ENCODE data around the gene ACSS3.

ACSS3 gene

GRCh38 chr12:81259360-81259759 lies 181.5 kb downstream of the ACSS3 start:
- Histone ChIP-seq H3K4me1 (ENCODE audit: control insufficient read depth, insufficient read depth, low read length) (peaks cover 17% of the 10 kb centered on the region; the same call in 1 of the 2 replicates), H3K9ac (ENCODE audit: low read depth, low read length) (no peak overlapping the region), H3K27ac (ENCODE audit: low read depth, low read length) (no peak overlapping the region), H3K4me3 (ENCODE audit: low read depth, low read length) (no peak overlapping the region), H3K27me3 (ENCODE audit: control insufficient read depth, insufficient read depth, low read length) (no peaks in the 10 kb centered on the region), H3K36me3 (ENCODE audit: control insufficient read depth, insufficient read depth, low read length) (no peaks in the 10 kb centered on the region), H3K9me3 (ENCODE audit: control insufficient read depth, insufficient read depth, low read length) (no peaks in the 10 kb centered on the region)

GRCh38 chr12:81261508-81262207 lies 183.8 kb downstream of the ACSS3 start:
- Histone ChIP-seq H3K36me3 (ENCODE audit: control insufficient read depth, insufficient read depth, low read length) (no peaks in the 10 kb centered on the region), H3K9ac (ENCODE audit: low read depth, low read length) (no peak overlapping the region), H3K4me3 (ENCODE audit: low read depth, low read length) (no peak overlapping the region), H3K4me1 (ENCODE audit: control insufficient read depth, insufficient read depth, low read length) (peaks cover 9% of the 10 kb centered on the region; the same call in 1 of the 2 replicates), H3K9me3 (ENCODE audit: control insufficient read depth, insufficient read depth, low read length) (no peaks in the 10 kb centered on the region), H3K27me3 (ENCODE audit: control insufficient read depth, insufficient read depth, low read length) (no peaks in the 10 kb centered on the region), H3K27ac (ENCODE audit: low read depth, low read length) (no peak overlapping the region)

- Histone ChIP-seq H3K27ac (ENCODE audit: low read depth, low read length) (no peak overlapping the region), H3K27me3 (ENCODE audit: control insufficient read depth, insufficient read depth, low read length) (no peaks in the 10 kb centered on the region), H3K4me3 (ENCODE audit: low read depth, low read length) (no peak overlapping the region)
Measured at GRCh38 chr12:81263072-81263471, 185.2 kb downstream of the ACSS3 start.

GRCh38 chr12:81270385-81270784 lies 192.5 kb downstream of the ACSS3 start:
- Histone ChIP-seq H3K9me3 (ENCODE audit: control insufficient read depth, insufficient read depth, low read length) (no peaks in the 10 kb centered on the region), H3K4me3 (ENCODE audit: low read depth, low read length) (no peak overlapping the region), H3K27ac (ENCODE audit: low read depth, low read length) (no peak overlapping the region), H3K4me1 (ENCODE audit: control insufficient read depth, insufficient read depth, low read length) (no peaks in the 10 kb centered on the region), H3K27me3 (ENCODE audit: control insufficient read depth, insufficient read depth, low read length) (no peaks in the 10 kb centered on the region), H3K36me3 (ENCODE audit: control insufficient read depth, insufficient read depth, low read length) (no peaks in the 10 kb centered on the region), H3K9ac (ENCODE audit: low read depth, low read length) (no peak overlapping the region)

More at GRCh38 chr12:81263072-81263471, 185.2 kb downstream of the ACSS3 start:
- Histone ChIP-seq H3K9me3 (ENCODE audit: control insufficient read depth, insufficient read depth, low read length) (no peaks in the 10 kb centered on the region), H3K9ac (ENCODE audit: low read depth, low read length) (no peak overlapping the region), H3K4me1 (ENCODE audit: control insufficient read depth, insufficient read depth, low read length) (peaks cover 4% of the 10 kb centered on the region; the same call in 1 of the 2 replicates), H3K36me3 (ENCODE audit: control insufficient read depth, insufficient read depth, low read length) (no peaks in the 10 kb centered on the region)

- no peak overlapping the region for H3K9ac ChIP-seq (ENCODE audit: low read depth, low read length)
Measured at GRCh38 chr12:81274637-81275529, 197.0 kb downstream of the ACSS3 start.

GRCh38 chr12:81284137-81284536 lies 206.3 kb downstream of the ACSS3 start:
- H3K9me3 ChIP-seq (ENCODE audit: control insufficient read depth, insufficient read depth, low read length), result no peaks in the 10 kb centered on the region
- H3K4me1 ChIP-seq (ENCODE audit: control insufficient read depth, insufficient read depth, low read length), result no peaks in the 10 kb centered on the region
- H3K4me3 ChIP-seq (ENCODE audit: low read depth, low read length), result no peak overlapping the region
- H3K36me3 ChIP-seq (ENCODE audit: control insufficient read depth, insufficient read depth, low read length), result no peaks in the 10 kb centered on the region
- no peaks in the 10 kb centered on the region for H3K27me3 ChIP-seq (ENCODE audit: control insufficient read depth, insufficient read depth, low read length)
- no peak overlapping the region for H3K9ac ChIP-seq (ENCODE audit: low read depth, low read length)
- no peak overlapping the region for H3K27ac ChIP-seq (ENCODE audit: low read depth, low read length)

More at GRCh38 chr12:81274637-81275529, 197.0 kb downstream of the ACSS3 start:
- Histone ChIP-seq H3K36me3 (ENCODE audit: control insufficient read depth, insufficient read depth, low read length) (no peaks in the 10 kb centered on the region), H3K9me3 (ENCODE audit: control insufficient read depth, insufficient read depth, low read length) (no peaks in the 10 kb centered on the region), H3K4me3 (ENCODE audit: low read depth, low read length) (no peak overlapping the region), H3K27ac (ENCODE audit: low read depth, low read length) (no peak overlapping the region), H3K27me3 (ENCODE audit: control insufficient read depth, insufficient read depth, low read length) (no peaks in the 10 kb centered on the region), H3K4me1 (ENCODE audit: control insufficient read depth, insufficient read depth, low read length) (no peaks in the 10 kb centered on the region)

- Histone ChIP-seq H3K9me3 (ENCODE audit: control insufficient read depth, insufficient read depth, low read length) (no peaks in the 10 kb centered on the region), H3K4me1 (ENCODE audit: control insufficient read depth, insufficient read depth, low read length) (no peaks in the 10 kb centered on the region), H3K27ac (ENCODE audit: low read depth, low read length) (no peak overlapping the region), H3K27me3 (ENCODE audit: control insufficient read depth, insufficient read depth, low read length) (no peaks in the 10 kb centered on the region), H3K4me3 (ENCODE audit: low read depth, low read length) (no peak overlapping the region), H3K9ac (ENCODE audit: low read depth, low read length) (no peak overlapping the region), H3K36me3 (ENCODE audit: control insufficient read depth, insufficient read depth, low read length) (no peaks in the 10 kb centered on the region)
Measured at GRCh38 chr12:81288651-81289050, 210.8 kb downstream of the ACSS3 start.

GRCh38 chr12:81294325-81295190 lies 216.7 kb downstream of the ACSS3 start:
- no peaks in the 10 kb centered on the region for H3K36me3 ChIP-seq (ENCODE audit: control insufficient read depth, insufficient read depth, low read length)
- no peaks in the 10 kb centered on the region for H3K9me3 ChIP-seq (ENCODE audit: control insufficient read depth, insufficient read depth, low read length)
- H3K4me3 ChIP-seq (ENCODE audit: low read depth, low read length), result no peak overlapping the region
- no peaks in the 10 kb centered on the region for H3K27me3 ChIP-seq (ENCODE audit: control insufficient read depth, insufficient read depth, low read length)
- no peaks in the 10 kb centered on the region for H3K4me1 ChIP-seq (ENCODE audit: control insufficient read depth, insufficient read depth, low read length)
- no peak overlapping the region for H3K9ac ChIP-seq (ENCODE audit: low read depth, low read length)
- H3K27ac ChIP-seq (ENCODE audit: low read depth, low read length), result no peak overlapping the region

GRCh38 chr12:81295251-81295650 lies 217.4 kb downstream of the ACSS3 start:
- Histone ChIP-seq H3K27me3 (ENCODE audit: control insufficient read depth, insufficient read depth, low read length) (no peaks in the 10 kb centered on the region), H3K27ac (ENCODE audit: low read depth, low read length) (no peak overlapping the region), H3K36me3 (ENCODE audit: control insufficient read depth, insufficient read depth, low read length) (no peaks in the 10 kb centered on the region), H3K9ac (ENCODE audit: low read depth, low read length) (no peak overlapping the region), H3K9me3 (ENCODE audit: control insufficient read depth, insufficient read depth, low read length) (no peaks in the 10 kb centered on the region), H3K4me3 (ENCODE audit: low read depth, low read length) (no peak overlapping the region), H3K4me1 (ENCODE audit: control insufficient read depth, insufficient read depth, low read length) (no peaks in the 10 kb centered on the region)

- no peaks in the 10 kb centered on the region for H3K4me1 ChIP-seq (ENCODE audit: control insufficient read depth, insufficient read depth, low read length)
- H3K4me3 ChIP-seq (ENCODE audit: low read depth, low read length), result no peak overlapping the region
- no peaks in the 10 kb centered on the region for H3K27me3 ChIP-seq (ENCODE audit: control insufficient read depth, insufficient read depth, low read length)
- H3K36me3 ChIP-seq (ENCODE audit: control insufficient read depth, insufficient read depth, low read length), result no peaks in the 10 kb centered on the region
- H3K9ac ChIP-seq (ENCODE audit: low read depth, low read length), result no peak overlapping the region
- no peak overlapping the region for H3K27ac ChIP-seq (ENCODE audit: low read depth, low read length)
- H3K9me3 ChIP-seq (ENCODE audit: control insufficient read depth, insufficient read depth, low read length), result no peaks in the 10 kb centered on the region
Measured at GRCh38 chr12:81296556-81297305, 218.9 kb downstream of the ACSS3 start.

All from HUES48 (cell line).